RWPE2 (cell line): Measurements from ENCODE around the gene TMEM132D.

ENCODE experiments used
- ATAC-seq: fragments of 200-7000 bp; cut with Tn5 transposase; 3 replicates; pipeline ENCODE4 v1.9.1; 2021; ENCODE audit warnings: low read depth
- DNase-seq: peaks from one replicate; pipeline ENCODE4 v3.0.0-alpha.2; 2020; ENCODE audit warnings: low spot score
- H3K27ac ChIP-seq: fragments of 450-650 bp; 2 replicates; pipeline ENCODE4 v1.5.1; 2017; ENCODE audit warnings: mild to moderate bottlenecking; ENCODE audit not compliant: poor library complexity, severe bottlenecking
- H3K27me3 ChIP-seq: fragments of 250-450 bp; sonication (Bioruptor Pico); 2 replicates; pipeline ENCODE4 v1.5.1; 2021; ENCODE audit warnings: mild to moderate bottlenecking, moderate library complexity; ENCODE audit not compliant: insufficient read depth, poor library complexity, severe bottlenecking
- H3K36me3 ChIP-seq: fragments of 250-450 bp; sonication (Bioruptor Pico); 2 replicates; pipeline ENCODE4 v1.5.1; 2020; ENCODE audit warnings: low read depth, mild to moderate bottlenecking, moderate library complexity
- H3K4me1 ChIP-seq: fragments of 250-450 bp; sonication (Bioruptor Pico); 2 replicates; pipeline ENCODE4 v1.5.1; 2021; ENCODE audit warnings: mild to moderate bottlenecking, moderate library complexity; ENCODE audit not compliant: insufficient read depth, poor library complexity, severe bottlenecking
- H3K4me3 ChIP-seq: fragments of 250-450 bp; sonication (Bioruptor Pico); 2 replicates; pipeline ENCODE4 v1.5.1; 2021; ENCODE audit warnings: mild to moderate bottlenecking, moderate library complexity; ENCODE audit not compliant: severe bottlenecking
- H3K9me3 ChIP-seq: fragments of 250-450 bp; sonication (Bioruptor Pico); 2 replicates; pipeline ENCODE4 v1.5.1; 2021; ENCODE audit warnings: mild to moderate bottlenecking, moderate library complexity; ENCODE audit not compliant: severe bottlenecking
- TF ChIP-seq, protein P1 (sequence below): fragments of 450-650 bp; IDR thresholded peaks from one replicate; pipeline ENCODE4 v1.5.1; 2017; ENCODE audit warnings: mild to moderate bottlenecking, moderate library complexity; ENCODE audit not compliant: poor library complexity, severe bottlenecking

TMEM132D gene

DNA sequence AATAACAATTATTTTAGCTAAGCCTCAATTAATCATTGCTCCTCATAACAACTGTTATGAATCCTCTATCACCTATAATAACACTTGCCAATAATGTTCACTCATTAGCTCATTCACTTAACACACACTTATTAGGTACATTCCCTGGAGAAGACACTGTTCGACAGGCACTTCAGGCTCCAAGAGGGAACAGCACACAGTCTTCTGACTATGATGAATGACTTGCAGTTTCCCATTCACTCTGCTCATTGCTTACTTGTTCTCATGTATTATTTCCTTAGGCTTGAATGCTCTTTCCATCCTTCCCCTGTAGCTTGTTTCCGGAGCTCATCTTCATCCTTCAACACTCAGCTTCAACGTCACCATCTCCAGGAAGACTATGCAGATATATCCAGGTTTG, 437.3 kb downstream of the TMEM132D start:
- Histone ChIP-seq H3K9me3 (no peaks in the 10 kb centered on the region), H3K4me1 (no peaks in the 10 kb centered on the region), H3K27me3 (no peaks in the 10 kb centered on the region), H3K36me3 (no peaks in the 10 kb centered on the region), H3K27ac (no peak overlapping the region), H3K4me3 (no peak overlapping the region)
- TF ChIP-seq, protein P1, sequence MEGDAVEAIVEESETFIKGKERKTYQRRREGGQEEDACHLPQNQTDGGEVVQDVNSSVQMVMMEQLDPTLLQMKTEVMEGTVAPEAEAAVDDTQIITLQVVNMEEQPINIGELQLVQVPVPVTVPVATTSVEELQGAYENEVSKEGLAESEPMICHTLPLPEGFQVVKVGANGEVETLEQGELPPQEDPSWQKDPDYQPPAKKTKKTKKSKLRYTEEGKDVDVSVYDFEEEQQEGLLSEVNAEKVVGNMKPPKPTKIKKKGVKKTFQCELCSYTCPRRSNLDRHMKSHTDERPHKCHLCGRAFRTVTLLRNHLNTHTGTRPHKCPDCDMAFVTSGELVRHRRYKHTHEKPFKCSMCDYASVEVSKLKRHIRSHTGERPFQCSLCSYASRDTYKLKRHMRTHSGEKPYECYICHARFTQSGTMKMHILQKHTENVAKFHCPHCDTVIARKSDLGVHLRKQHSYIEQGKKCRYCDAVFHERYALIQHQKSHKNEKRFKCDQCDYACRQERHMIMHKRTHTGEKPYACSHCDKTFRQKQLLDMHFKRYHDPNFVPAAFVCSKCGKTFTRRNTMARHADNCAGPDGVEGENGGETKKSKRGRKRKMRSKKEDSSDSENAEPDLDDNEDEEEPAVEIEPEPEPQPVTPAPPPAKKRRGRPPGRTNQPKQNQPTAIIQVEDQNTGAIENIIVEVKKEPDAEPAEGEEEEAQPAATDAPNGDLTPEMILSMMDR, result no peak
- ATAC-seq (no peak), DNase-seq (no peak)

DNA sequence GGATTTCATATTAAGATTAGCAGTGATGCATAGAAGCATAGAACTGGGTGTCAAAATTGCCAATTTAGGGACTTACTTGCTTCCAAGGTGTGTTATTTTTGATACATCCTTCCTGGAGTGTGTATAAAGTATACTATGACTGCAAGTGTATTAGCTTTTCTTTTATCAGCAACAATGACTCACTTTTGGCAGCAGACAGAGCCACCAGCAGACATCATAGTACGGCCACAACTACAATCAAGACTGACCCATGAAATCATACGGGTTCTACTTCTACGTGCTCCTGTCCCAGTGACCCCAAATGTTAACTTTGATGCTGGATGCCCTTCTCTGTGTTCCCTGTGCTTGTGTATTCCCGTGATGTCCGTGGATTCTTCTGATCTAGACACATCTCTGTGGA, 443.9 kb downstream of the TMEM132D start:
- no peaks in the 10 kb centered on the region for H3K36me3 ChIP-seq
- ATAC-seq (no peak), DNase-seq (no peak)
- H3K4me3 ChIP-seq, result no peak overlapping the region
- TF ChIP-seq, protein P1, result no peak
- H3K4me1 ChIP-seq, result no peaks in the 10 kb centered on the region
- H3K27me3 ChIP-seq, result no peaks in the 10 kb centered on the region
- H3K9me3 ChIP-seq, result no peaks in the 10 kb centered on the region
- no peak overlapping the region for H3K27ac ChIP-seq

DNA sequence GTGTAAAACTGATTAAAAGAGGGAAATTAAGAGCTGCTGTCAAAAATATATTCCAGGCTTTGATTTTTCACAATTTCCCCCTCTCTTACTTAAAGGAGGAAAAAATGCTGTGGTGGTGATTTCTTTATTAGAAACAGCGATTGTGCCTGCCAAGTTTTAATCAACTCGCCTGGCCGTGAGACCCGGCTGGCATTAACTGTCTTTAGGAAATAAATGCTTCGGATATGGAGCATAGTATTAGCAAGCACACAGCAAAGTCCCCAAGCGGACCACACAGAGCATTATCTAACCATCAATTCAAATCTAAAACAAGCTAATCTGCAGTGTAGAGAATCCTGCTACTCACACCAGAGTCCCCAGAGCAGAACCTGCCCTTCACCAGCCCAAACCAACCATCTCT, 457.1 kb downstream of the TMEM132D start:
- Histone ChIP-seq H3K27me3 (no peaks in the 10 kb centered on the region), H3K36me3 (no peaks in the 10 kb centered on the region), H3K4me3 (no peak overlapping the region), H3K9me3 (no peaks in the 10 kb centered on the region), H3K4me1 (no peaks in the 10 kb centered on the region), H3K27ac (no peak overlapping the region)
- TF ChIP-seq, protein P1, result no peak
- ATAC-seq (no peak), DNase-seq (no peak)

DNA sequence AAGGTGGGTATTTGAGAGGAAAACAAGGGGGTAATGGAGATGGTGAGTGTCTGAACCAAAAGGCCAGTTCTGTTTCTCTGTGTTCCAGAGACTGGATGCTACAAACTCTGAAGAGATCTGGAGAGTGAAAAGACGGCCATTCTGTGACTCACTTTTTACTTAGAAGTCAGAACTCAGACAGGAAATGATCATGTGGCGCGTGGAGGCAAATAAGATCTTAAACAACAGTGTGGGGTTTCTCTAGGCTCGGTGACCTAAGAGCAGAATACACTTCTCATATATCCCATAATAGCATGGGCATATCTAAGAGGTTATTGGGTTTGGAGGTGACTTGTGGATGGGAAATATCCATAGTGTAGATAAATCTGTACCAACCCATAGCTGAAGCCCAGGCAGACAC, 463.5 kb downstream of the TMEM132D start:
- TF ChIP-seq, protein P1, result no peak
- Histone ChIP-seq H3K4me3 (no peak overlapping the region), H3K36me3 (no peaks in the 10 kb centered on the region), H3K4me1 (no peaks in the 10 kb centered on the region), H3K9me3 (no peaks in the 10 kb centered on the region), H3K27me3 (no peaks in the 10 kb centered on the region), H3K27ac (no peak overlapping the region)
- ATAC-seq (no peak), DNase-seq (no peak)

DNA sequence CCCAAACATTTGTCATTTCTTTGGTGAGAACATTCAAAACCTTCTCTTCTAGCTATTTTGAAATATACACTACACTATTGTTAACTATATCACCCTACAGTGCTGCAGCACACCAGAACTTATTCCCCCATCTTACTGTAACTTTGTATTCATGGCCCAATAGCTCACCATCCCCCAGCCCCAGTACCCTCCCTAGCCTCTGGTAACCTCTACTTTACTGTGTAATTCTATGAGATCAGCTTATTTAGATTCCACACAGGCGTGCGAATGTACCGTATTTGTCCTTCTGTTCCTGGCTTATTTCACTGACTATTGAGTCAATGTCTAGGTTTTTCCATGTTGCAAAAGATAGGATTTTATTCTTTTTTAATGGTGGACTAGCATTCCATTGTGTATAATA, 469.0 kb downstream of the TMEM132D start:
- Histone ChIP-seq H3K36me3 (no peaks in the 10 kb centered on the region), H3K27ac (no peak overlapping the region), H3K9me3 (no peaks in the 10 kb centered on the region), H3K27me3 (no peaks in the 10 kb centered on the region), H3K4me3 (no peak overlapping the region), H3K4me1 (no peaks in the 10 kb centered on the region)
- DNase-seq, result no peak
- ATAC-seq, result no peak
- TF ChIP-seq, protein P1, result no peak
